Neural progenitor cell (in vitro differentiated cells): ENCODE results near the gene RAD23B.

Source experiments
- CTCF ChIP-seq: fragments of 200-600 bp; sonication (generic); IDR thresholded peaks from 2 replicates; pipeline ENCODE4 v1.5.1; 2017; ENCODE audit warnings: antibody characterized with exemption, mild to moderate bottlenecking
- EZH2 ChIP-seq: fragments of 200-600 bp; sonication (generic); IDR thresholded peaks from 2 replicates; pipeline ENCODE4 v1.6.1; 2017; ENCODE audit warnings: antibody characterized with exemption, mild to moderate bottlenecking, moderate library complexity
- EZH2phosphoT487 ChIP-seq: fragments of 200-600 bp; sonication (generic); IDR thresholded peaks from 2 replicates; pipeline ENCODE4 v1.6.1; 2017; ENCODE audit warnings: antibody characterized with exemption

DNA sequence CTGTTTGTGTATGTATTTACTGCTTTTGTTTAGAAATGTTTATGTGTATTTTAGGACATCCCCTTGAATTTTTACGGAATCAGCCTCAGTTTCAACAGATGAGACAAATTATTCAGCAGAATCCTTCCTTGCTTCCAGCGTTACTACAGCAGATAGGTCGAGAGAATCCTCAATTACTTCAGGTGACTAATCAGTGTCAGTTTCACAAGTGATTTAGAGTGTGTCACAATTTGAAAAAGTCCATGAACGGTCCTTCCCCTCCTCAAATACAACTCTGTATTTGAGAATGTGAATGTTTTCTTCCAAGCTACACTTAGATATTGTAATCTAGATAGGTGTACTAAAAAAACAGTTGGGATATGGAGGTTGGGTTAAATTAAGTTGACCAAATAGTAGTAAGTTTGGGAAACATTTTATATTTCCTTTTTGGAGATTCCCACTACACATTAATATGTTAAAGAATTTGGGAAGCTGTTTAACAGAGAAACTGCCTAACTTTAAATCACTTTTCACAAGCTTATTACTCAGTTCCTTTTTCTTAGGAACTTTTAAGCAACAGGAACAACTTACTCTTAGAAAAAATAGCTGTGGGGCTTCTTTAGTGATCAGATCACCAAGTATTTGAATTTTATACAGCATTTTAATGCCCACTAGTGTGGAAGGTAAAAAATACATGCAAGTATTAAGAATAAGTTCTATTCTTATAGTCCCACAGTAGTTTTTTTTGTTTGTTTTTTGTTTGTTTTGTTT, 40.9 kb downstream of the RAD23B start:
- TF ChIP-seq CTCF (no peak), EZH2 (no peak), EZH2phosphoT487 (no peak)
